ENCODE results near the gene PRKAR1A.

The PRKAR1A gene

GRCh38 chr17:68542698-68543463 is 30.7 kb downstream of the PRKAR1A start:
- DNase-seq (ENCODE audit: low read depth), result no peak

- no peak for DNase-seq (ENCODE audit: low read depth)
Measured at GRCh38 chr17:68544111-68544915, 32.1 kb downstream of the PRKAR1A start.

GRCh38 chr17:68556551-68556950 is 44.3 kb downstream of the PRKAR1A start:
- DNase-seq (ENCODE audit: low read depth), result no peak

GRCh38 chr17:68559316-68559715 is 47.1 kb downstream of the PRKAR1A start:
- no peak for DNase-seq (ENCODE audit: low read depth)

GRCh38 chr17:68560966-68561720 is 48.9 kb downstream of the PRKAR1A start:
- no peak for DNase-seq (ENCODE audit: low read depth)

- DNase-seq (ENCODE audit: low read depth), result no peak
Measured at GRCh38 chr17:68562736-68563135, 50.5 kb downstream of the PRKAR1A start.

GRCh38 chr17:68564415-68565111 is 52.3 kb downstream of the PRKAR1A start:
- DNase-seq (ENCODE audit: low read depth), result no peak

GRCh38 chr17:68565661-68566441 is 53.6 kb downstream of the PRKAR1A start:
- DNase-seq (ENCODE audit: low read depth), result no peak

GRCh38 chr17:68566442-68566738 is 54.2 kb downstream of the PRKAR1A start:
- no peak for DNase-seq (ENCODE audit: low read depth)

- no peak for DNase-seq (ENCODE audit: low read depth)
Measured at GRCh38 chr17:68567035-68567434, 54.8 kb downstream of the PRKAR1A start.

GRCh38 chr17:68567581-68567980 is 55.4 kb downstream of the PRKAR1A start:
- DNase-seq (ENCODE audit: low read depth), result no peak

GRCh38 chr17:68568581-68568980 is 56.4 kb downstream of the PRKAR1A start:
- no peak for DNase-seq (ENCODE audit: low read depth)

GRCh38 chr17:68569346-68569745 is 57.1 kb downstream of the PRKAR1A start:
- DNase-seq (ENCODE audit: low read depth), result no peak

GRCh38 chr17:68570526-68570925 is 58.3 kb downstream of the PRKAR1A start:
- DNase-seq (ENCODE audit: low read depth), result no peak

- no peak for DNase-seq (ENCODE audit: low read depth)
Measured at GRCh38 chr17:68572138-68572842, 60.1 kb downstream of the PRKAR1A start.

GRCh38 chr17:68573338-68573737 is 61.1 kb downstream of the PRKAR1A start:
- no peak for DNase-seq (ENCODE audit: low read depth)

- DNase-seq (ENCODE audit: low read depth), result no peak
Measured at GRCh38 chr17:68576137-68576536, 63.9 kb downstream of the PRKAR1A start.

GRCh38 chr17:68576811-68577496 is 64.7 kb downstream of the PRKAR1A start:
- no peak for DNase-seq (ENCODE audit: low read depth)

GRCh38 chr17:68577497-68577821 is 65.2 kb downstream of the PRKAR1A start:
- no peak for DNase-seq (ENCODE audit: low read depth)

- DNase-seq (ENCODE audit: low read depth), result no peak
Measured at GRCh38 chr17:68578236-68578635, 66.0 kb downstream of the PRKAR1A start.

Measured in stimulated activated CD8-positive, alpha-beta memory T cell treated with anti-CD3 and anti-CD28 coated beads, Interleukin-15, amount 100 ng/mL, for 24 hours (primary cell).